Mesothelial cell of epicardium (in vitro differentiated cells): Measurements from ENCODE around the gene CAMK2G. TPM values are rescaled to one million over a fixed set of nuclear protein-coding genes. Genes with fewer than 3 reads are reported as not detected.

Source experiments
- DNase-seq, 2 experiments: peaks; one replicate each; pipeline ENCODE4 v3.0.0; 2021; ENCODE audit warnings: low spot score in 2 of 2; ENCODE audit not compliant: unreplicated experiment in 2 of 2
- H3K27ac Mint-ChIP-seq: 2 replicates; pipeline ENCODE4 v1.8.0; 2021; ENCODE audit warnings: mixed read lengths
- H3K27me3 Mint-ChIP-seq: 2 replicates; pipeline ENCODE4 v1.8.0; 2021; ENCODE audit warnings: low read depth, mixed read lengths
- H3K36me3 Mint-ChIP-seq: 2 replicates; pipeline ENCODE4 v1.8.0; 2021; ENCODE audit warnings: mixed read lengths
- H3K4me1 Mint-ChIP-seq: 2 replicates; pipeline ENCODE4 v1.8.0; 2021; ENCODE audit warnings: mixed read lengths
- H3K4me3 Mint-ChIP-seq: 2 replicates; pipeline ENCODE4 v1.8.0; 2021; ENCODE audit warnings: mild to moderate bottlenecking, moderate library complexity, mixed read lengths
- H3K9me3 Mint-ChIP-seq: 2 replicates; pipeline ENCODE4 v1.8.0; 2021; ENCODE audit warnings: mixed read lengths
- CTCF ChIP-seq: fragments of 200-600 bp; sonication (generic); IDR thresholded peaks from one replicate; pipeline ENCODE4 v1.5.0; 2021; ENCODE audit warnings: antibody characterized with exemption; ENCODE audit not compliant: unreplicated experiment
- total RNA-seq: library from RNA; stranded (reverse); gene quantifications from 3 replicates; pipeline ENCODE4 v1.2.1, GENCODE V29; 2021

Gene CAMK2G
- total RNA-seq, 1 donor from 2014 or later, result 28.3 TPM

- Mint-ChIP-seq H3K27me3 (no peaks in the 10 kb centered on the region), H3K9me3 (no peaks in the 10 kb centered on the region), H3K4me3 (no peak overlapping the region), H3K36me3 (peaks cover 15% of the 10 kb centered on the region), H3K4me1 (peaks cover 6% of the 10 kb centered on the region), H3K27ac (no peak overlapping the region)
- no peak for TF ChIP-seq CTCF
- no peak for DNase-seq
Measured at GRCh38 chr10:73817826-73818225, 56.5 kb downstream of the CAMK2G start.

DNA sequence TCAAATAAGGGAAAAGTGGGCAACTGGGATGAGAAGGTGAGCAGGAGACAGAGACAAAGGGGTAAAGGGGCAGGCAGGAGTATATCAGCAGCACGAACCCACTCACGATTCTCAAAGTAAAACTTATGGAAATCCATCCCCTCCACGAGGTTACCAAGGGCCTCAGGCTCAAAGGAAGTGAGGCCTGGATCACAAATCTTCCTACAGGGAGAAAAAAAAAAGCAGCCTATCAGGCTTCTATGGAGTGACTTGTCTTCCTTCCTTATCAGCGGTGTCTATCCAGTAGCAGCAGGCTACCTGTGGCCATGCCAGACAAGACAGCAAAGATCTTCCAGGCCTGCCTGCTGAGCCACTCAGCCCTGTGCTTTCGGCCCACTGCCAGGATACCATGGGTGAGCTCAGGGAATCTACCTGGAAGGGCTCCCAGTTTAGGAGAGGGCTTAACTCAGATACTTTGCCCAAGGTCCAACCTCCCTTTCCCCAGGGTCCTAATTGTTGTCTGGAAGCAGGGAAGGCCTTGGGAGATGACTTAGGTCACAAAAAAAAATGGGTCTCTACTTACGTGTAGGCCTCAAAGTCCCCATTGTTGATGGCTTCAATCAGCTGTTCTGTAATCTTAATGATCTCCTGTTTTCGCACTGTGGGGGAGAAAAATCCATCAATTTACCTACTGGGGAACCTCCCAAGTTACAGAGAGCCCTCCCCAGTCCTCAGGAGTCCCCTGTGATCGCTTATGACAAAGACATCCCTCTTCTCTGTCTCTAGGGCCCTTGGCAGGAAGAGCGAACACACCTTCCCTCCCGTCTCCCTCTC lies 57.2 kb downstream of the CAMK2G start:
- Mint-ChIP-seq H3K36me3 (peaks cover 12% of the 10 kb centered on the region), H3K9me3 (no peaks in the 10 kb centered on the region), H3K4me1 (peaks cover 6% of the 10 kb centered on the region), H3K27me3 (no peaks in the 10 kb centered on the region), H3K4me3 (no peak overlapping the region), H3K27ac (peak overlapping the region; percentile 43)
- TF ChIP-seq CTCF, result no peak
- no peak for DNase-seq

DNA sequence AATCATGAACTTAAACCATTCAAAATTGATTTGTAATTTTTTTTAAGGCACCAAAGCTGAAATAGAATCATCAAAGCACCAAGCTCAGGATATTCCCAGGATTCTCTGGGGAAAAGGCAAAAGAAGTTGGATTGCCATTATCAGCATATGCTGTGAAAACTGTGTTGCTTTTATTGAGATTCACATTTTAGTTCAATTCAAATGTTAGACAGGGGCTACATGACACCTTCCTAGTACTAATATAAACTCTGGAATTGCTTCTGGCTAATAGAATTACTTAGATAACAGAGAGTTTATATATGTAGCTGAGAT lies 58.7 kb downstream of the CAMK2G start:
- Mint-ChIP-seq H3K36me3 (peaks cover 9% of the 10 kb centered on the region), H3K4me3 (no peak overlapping the region), H3K27ac (peak overlapping the region; percentile 86), H3K9me3 (no peaks in the 10 kb centered on the region), H3K27me3 (no peaks in the 10 kb centered on the region), H3K4me1 (peaks cover 7% of the 10 kb centered on the region)
- TF ChIP-seq CTCF, result no peak
- no peak for DNase-seq

- Mint-ChIP-seq H3K27me3 (no peaks in the 10 kb centered on the region), H3K27ac (no peak overlapping the region), H3K4me3 (no peak overlapping the region), H3K36me3 (peaks cover 9% of the 10 kb centered on the region), H3K4me1 (peaks cover 11% of the 10 kb centered on the region), H3K9me3 (no peaks in the 10 kb centered on the region)
- DNase-seq, result no peak
- no peak for TF ChIP-seq CTCF
Measured at GRCh38 chr10:73814896-73815718, 59.2 kb downstream of the CAMK2G start.

- DNase-seq, result no peak
- H3K4me1 Mint-ChIP-seq, result peaks cover 11% of the 10 kb centered on the region
- no peak for TF ChIP-seq CTCF
- peaks cover 9% of the 10 kb centered on the region for H3K36me3 Mint-ChIP-seq
- no peaks in the 10 kb centered on the region for H3K9me3 Mint-ChIP-seq
- H3K27me3 Mint-ChIP-seq, result no peaks in the 10 kb centered on the region
- H3K27ac Mint-ChIP-seq, result no peak overlapping the region
- H3K4me3 Mint-ChIP-seq, result no peak overlapping the region
Measured at GRCh38 chr10:73814276-73814895, 60.0 kb downstream of the CAMK2G start.
